HG02884 (cell line): ENCODE results near the gene CLINT1.

Source experiments
- ATAC-seq: cut with Tn5 transposase; IDR thresholded peaks from one replicate; pipeline ENCODE4 v1.9.1; 2021; ENCODE audit warnings: mild to moderate bottlenecking, moderate library complexity; ENCODE audit not compliant: unreplicated experiment

Gene CLINT1

GRCh38 chr5:157821822-157822622 lies 36.9 kb downstream of the CLINT1 start:
- ATAC-seq, result no peak

DNA sequence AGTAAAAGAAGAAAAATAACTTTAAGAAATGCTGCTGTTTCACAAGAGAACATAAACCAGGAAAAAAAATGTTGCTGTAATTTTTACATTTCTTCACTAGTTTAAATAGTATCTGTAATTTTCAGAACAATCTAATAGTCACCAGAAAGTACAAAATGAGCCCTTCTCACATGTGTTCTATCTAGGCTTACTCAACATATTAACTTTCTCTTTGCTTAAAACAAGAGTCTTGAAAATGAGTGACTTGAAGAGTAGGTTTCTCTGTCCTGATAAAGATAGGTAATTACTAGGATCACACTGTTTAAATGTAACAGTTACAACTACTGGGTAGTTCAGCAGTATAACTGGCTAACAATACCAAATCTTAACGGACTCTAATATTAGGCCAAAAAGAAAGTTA lies 37.5 kb downstream of the CLINT1 start:
- ATAC-seq, result no peak

DNA sequence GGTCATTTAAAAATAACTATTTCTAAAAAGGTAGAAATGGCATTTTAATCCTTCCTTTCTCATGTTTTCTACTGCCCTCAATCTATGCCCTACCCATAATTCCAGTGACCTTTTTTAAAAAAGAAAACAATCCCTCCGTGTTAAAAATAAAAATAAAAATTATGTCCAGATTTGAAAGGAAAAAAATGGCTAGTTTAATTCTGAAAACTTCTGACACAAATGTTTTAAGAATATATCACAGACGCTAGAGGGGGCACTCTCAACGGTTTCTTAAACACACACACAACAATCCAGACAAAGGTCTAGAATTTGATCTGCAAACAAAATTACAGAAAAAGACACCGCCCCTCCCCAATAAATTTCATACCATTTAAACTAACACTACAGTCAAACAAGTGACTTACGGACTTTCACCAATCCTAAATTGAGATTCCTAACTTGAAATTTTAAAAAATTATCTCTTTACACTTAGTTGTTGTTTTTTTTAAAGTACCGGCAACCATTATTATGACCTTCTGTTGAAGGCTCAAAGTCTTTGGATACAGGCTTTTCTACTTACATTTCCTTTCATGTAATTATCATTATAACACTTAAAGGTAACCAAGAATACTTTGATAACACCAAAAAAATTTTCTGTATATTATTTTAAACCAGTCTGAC lies 38.2 kb downstream of the CLINT1 start:
- no peak for ATAC-seq

DNA sequence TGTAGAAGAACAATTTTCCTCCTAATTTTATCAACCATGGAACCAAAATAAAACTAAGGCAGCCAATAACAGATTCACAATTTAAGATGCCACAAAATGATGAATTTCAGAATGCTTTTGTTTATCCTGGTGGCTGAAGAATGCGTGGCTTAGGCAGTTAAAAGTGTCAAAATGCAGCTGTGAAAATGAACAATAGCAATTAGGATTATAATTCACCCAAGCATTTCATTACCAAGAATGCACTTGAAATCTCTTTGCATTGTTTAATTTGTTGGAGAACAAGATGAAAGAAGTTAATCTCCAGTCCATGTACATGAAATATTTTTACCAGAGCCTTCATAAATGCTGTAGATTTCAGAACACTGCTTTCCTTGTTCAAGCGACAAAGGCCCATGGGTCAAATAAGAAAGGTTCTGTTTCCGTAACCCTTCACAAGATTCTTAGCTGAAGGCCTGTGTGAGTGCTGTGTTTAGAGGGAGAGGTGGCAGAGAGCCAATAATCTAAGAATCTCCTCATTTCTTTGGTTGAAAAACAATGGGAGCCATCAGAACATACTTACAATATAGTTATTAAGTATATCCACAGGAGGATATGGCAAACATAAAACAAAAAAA lies 39.3 kb downstream of the CLINT1 start:
- ATAC-seq, result no peak

DNA sequence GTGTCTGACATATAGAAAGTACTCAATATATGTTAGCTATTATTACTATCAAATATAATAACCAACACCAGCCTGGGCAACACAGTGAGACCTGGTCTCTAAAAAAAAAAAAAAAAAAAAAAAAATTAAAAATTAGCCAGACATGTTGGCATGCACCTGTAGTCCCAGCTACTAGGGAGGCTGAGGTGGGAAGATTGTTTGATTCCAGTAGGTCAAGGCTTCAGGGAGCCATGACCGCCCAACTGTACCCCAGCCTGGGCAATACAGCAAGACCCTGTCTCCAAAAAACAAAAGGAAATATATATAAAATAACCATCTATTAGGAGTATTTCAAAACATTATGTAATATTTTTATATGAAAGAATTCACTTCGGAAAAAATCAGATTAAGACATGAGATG lies 40.6 kb downstream of the CLINT1 start:
- no peak for ATAC-seq

GRCh38 chr5:157817928-157818327 lies 41.0 kb downstream of the CLINT1 start:
- no peak for ATAC-seq

GRCh38 chr5:157817387-157817702 lies 41.6 kb downstream of the CLINT1 start:
- no peak for ATAC-seq

DNA sequence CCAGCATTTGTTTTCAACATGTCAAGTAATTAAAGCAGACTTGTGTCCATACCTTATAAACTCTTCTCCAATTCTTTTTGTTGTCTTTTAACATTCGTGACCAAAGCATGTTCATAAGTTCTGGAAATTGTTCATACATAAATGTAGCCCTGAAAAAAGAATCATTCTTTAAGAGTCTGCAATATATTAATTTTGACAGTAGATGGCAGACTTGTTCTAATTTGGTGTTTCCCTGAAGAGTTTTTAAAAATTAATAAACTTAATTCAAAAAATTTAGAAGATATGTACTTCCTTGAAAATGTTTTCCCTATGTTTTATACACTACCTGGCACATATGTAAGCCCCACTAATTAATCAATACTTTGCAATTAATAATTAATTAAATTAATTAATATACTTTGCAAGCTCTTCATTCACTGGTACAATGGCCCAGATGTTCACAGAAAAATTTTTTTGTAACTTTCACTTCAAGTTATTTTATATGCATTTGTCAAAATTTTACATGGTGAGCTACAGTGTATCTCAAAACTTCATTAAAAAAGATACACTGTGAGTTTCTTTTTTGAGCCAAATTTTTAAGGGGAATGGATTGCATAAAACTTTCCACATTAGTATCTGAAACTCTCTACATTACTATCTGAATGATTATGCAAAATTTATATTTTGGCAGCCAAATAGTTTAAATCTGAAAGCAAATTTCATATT lies 42.1 kb downstream of the CLINT1 start:
- no peak for ATAC-seq

DNA sequence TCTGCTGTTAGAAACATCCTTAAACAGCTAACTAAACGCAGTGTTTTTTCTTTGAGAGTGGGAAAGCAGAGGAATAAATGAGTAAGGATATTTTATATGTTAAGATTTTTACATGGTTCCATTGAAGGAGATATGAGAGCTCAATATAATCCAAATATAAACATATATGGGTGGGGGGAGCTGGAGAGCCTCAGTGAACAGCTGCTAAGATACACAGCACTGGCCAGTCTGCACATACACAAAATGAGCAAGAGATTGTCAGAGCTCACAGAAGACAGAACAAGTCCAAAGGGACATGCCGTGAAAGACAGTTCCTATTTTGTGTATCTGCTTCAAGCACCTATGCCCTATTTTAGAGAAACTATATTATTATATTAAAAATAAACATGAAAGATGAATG lies 46.9 kb downstream of the CLINT1 start:
- ATAC-seq, result no peak

GRCh38 chr5:157808043-157808442 lies 50.9 kb downstream of the CLINT1 start:
- no peak for ATAC-seq

GRCh38 chr5:157802736-157803135 lies 56.2 kb downstream of the CLINT1 start:
- no peak for ATAC-seq

- no peak for ATAC-seq
Observed at GRCh38 chr5:157800137-157800536, 58.8 kb downstream of the CLINT1 start.

- no peak for ATAC-seq
Observed at GRCh38 chr5:157799578-157799977, 59.4 kb downstream of the CLINT1 start.

- ATAC-seq, result no peak
Observed at GRCh38 chr5:157793301-157793700, 65.6 kb downstream of the CLINT1 start.

GRCh38 chr5:157785801-157786200 lies 73.1 kb downstream of the CLINT1 start:
- no peak for ATAC-seq

- no peak for ATAC-seq
Observed at GRCh38 chr5:157779221-157779620, 79.7 kb downstream of the CLINT1 start.

- ATAC-seq, result no peak
Observed at GRCh38 chr5:157778121-157778805, 80.7 kb downstream of the CLINT1 start.

GRCh38 chr5:157772127-157772526 lies 86.8 kb downstream of the CLINT1 start:
- ATAC-seq, result no peak

DNA sequence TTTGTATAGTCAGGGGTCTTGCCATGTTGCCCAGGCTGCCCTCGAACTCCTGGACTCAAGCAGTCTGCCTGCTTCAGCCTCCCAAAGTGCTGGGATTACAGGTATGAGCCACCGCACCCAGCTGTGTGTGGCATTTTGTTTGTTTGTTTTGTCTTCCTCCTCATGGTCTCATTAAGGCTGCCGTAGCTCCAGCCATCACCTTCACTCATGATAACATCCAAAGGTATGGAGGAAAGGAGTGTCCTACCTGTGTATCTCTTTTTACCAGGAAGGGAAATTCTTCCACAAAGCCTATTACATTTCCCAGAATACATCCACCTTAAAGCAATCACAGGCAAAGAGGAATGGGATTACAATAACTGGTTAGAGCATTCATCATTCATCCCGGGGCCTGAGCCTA lies 88.3 kb downstream of the CLINT1 start:
- ATAC-seq, result no peak

GRCh38 chr5:157767689-157768088 lies 91.3 kb downstream of the CLINT1 start:
- no peak for ATAC-seq

- no peak for ATAC-seq
Observed at GRCh38 chr5:157766902-157767301, 92.0 kb downstream of the CLINT1 start.
